ENCODE data around the gene ZBTB48. TPM values are rescaled to one million over a fixed set of nuclear protein-coding genes. Genes with fewer than 3 reads are reported as not detected.

ZBTB48 gene
- polyA plus RNA-seq, 1 donor, result 38.2 TPM

DNA sequence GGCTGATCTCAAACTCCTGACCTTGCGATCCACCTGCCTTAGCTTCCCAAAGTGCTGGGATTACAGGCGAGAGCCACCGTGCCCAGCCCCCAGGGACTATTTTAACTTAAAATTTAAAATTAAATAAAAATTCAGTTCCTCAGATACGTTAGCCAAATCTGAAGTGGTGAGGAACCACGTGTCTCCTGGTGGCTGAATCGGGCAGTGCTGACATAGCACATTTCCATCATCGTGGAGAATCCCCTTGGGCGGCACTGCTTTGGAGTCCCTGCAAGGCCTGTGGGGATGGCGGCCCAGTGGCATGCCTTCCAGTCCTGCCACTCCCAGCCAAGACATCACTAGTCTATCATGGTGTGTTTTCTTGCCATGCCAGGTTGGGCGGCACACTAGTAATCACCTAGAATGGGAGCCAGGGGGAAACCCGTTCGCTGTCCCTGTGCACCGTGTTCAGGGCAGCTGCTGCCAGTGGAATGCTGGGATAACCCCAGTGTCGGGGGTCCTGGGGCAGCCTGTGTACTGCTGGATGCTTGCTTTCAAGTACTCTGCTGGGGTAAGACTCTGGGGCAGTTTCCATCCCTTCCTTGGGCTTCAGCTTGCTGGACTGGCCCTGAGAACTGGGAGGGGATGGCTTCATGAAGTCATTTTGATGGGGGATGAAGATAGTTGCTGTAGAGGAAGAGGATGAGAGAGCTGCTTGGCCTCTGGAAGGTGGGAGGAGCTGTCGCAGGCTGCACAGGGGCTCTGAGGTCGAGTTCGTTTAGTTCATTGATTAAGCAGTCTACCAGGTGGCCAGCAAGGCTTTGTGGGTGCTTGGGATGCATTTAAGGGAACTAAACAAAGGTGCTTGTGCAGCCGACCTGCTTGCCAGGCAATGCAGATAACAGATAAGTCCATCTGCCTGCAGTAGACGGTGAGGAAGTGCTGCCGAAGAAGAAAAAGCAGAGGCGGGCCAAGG lies 4.6 kb downstream of the ZBTB48 start:
- no peaks in the 10 kb centered on the region for H3K9me3 ChIP-seq (ENCODE audit: control insufficient read depth, low read depth, low read length)
- H3K27ac ChIP-seq (ENCODE audit: low read length), result no peak overlapping the region
- peaks cover 34% of the 10 kb centered on the region for H3K36me3 ChIP-seq (ENCODE audit: control insufficient read depth, insufficient read depth, low read length)
- peaks cover 23% of the 10 kb centered on the region for H3K4me1 ChIP-seq (ENCODE audit: control insufficient read depth, insufficient read depth, low read length)
- 80% methylated on average over 2 of the region's 21 CpGs for WGBS (ENCODE audit: insufficient coverage, low lambda C conversion rate)
- H3K27me3 ChIP-seq (ENCODE audit: control insufficient read depth, insufficient read depth, low read length), result no peaks in the 10 kb centered on the region
- H3K4me3 ChIP-seq (ENCODE audit: low read length), result no peak overlapping the region
- no peak for DNase-seq

- H3K9me3 ChIP-seq (ENCODE audit: control insufficient read depth, low read depth, low read length), result no peaks in the 10 kb centered on the region
Measured at GRCh38 chr1:6585081-6585722, 5.4 kb downstream of the ZBTB48 start.

DNA sequence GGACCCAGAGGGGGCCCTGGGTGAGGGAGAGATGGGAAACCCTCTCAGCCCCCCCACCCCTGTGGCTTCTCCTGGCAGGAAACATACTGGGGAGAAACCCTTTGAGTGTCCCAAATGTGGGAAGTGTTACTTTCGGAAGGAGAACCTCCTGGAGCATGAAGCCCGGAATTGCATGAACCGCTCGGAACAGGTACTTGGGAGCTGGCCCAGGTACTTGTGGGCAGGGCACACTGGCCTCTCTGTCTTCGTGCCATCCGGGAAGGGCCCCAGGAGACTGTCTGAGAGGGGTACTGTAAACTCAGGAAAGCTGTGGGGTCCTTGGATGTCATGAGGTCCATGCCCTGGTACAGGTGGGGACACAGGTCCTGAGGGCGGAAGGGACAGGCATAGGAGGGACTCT lies 6.0 kb downstream of the ZBTB48 start:
- H3K27me3 ChIP-seq (ENCODE audit: control insufficient read depth, insufficient read depth, low read length), result no peaks in the 10 kb centered on the region
- H3K4me1 ChIP-seq (ENCODE audit: control insufficient read depth, insufficient read depth, low read length), result peaks cover 18% of the 10 kb centered on the region
- no peak for DNase-seq
- H3K4me3 ChIP-seq (ENCODE audit: low read length), result no peak overlapping the region
- H3K9me3 ChIP-seq (ENCODE audit: control insufficient read depth, low read depth, low read length), result no peaks in the 10 kb centered on the region
- WGBS (ENCODE audit: insufficient coverage, low lambda C conversion rate), result no CpG with 5 or more reads among the region's 7 CpGs
- H3K36me3 ChIP-seq (ENCODE audit: control insufficient read depth, insufficient read depth, low read length), result peaks cover 48% of the 10 kb centered on the region
- H3K27ac ChIP-seq (ENCODE audit: low read length), result no peak overlapping the region

More at GRCh38 chr1:6585081-6585722, 5.4 kb downstream of the ZBTB48 start:
- H3K36me3 ChIP-seq (ENCODE audit: control insufficient read depth, insufficient read depth, low read length), result peaks cover 42% of the 10 kb centered on the region
- H3K4me3 ChIP-seq (ENCODE audit: low read length), result no peak overlapping the region
- no peaks in the 10 kb centered on the region for H3K27me3 ChIP-seq (ENCODE audit: control insufficient read depth, insufficient read depth, low read length)
- no peak overlapping the region for H3K27ac ChIP-seq (ENCODE audit: low read length)
- no peak for DNase-seq
- H3K4me1 ChIP-seq (ENCODE audit: control insufficient read depth, insufficient read depth, low read length), result peaks cover 22% of the 10 kb centered on the region
- 100% methylated on average over 2 of the region's 12 CpGs for WGBS (ENCODE audit: insufficient coverage, low lambda C conversion rate)

- peaks cover 53% of the 10 kb centered on the region for H3K36me3 ChIP-seq (ENCODE audit: control insufficient read depth, insufficient read depth, low read length)
- H3K4me1 ChIP-seq (ENCODE audit: control insufficient read depth, insufficient read depth, low read length), result peaks cover 13% of the 10 kb centered on the region
- WGBS (ENCODE audit: insufficient coverage, low lambda C conversion rate), result no CpG with 5 or more reads among the region's 11 CpGs
- no peaks in the 10 kb centered on the region for H3K27me3 ChIP-seq (ENCODE audit: control insufficient read depth, insufficient read depth, low read length)
- no peak overlapping the region for H3K4me3 ChIP-seq (ENCODE audit: low read length)
- H3K9me3 ChIP-seq (ENCODE audit: control insufficient read depth, low read depth, low read length), result no peaks in the 10 kb centered on the region
- no peak for DNase-seq
- H3K27ac ChIP-seq (ENCODE audit: low read length), result no peak overlapping the region
Measured at GRCh38 chr1:6586404-6586816, 6.6 kb downstream of the ZBTB48 start.

GRCh38 chr1:6587261-6588005 lies 7.6 kb downstream of the ZBTB48 start:
- Histone ChIP-seq H3K4me1 (ENCODE audit: control insufficient read depth, insufficient read depth, low read length) (peaks cover 8% of the 10 kb centered on the region), H3K27me3 (ENCODE audit: control insufficient read depth, insufficient read depth, low read length) (no peaks in the 10 kb centered on the region), H3K27ac (ENCODE audit: low read length) (no peak overlapping the region), H3K36me3 (ENCODE audit: control insufficient read depth, insufficient read depth, low read length) (peaks cover 63% of the 10 kb centered on the region), H3K9me3 (ENCODE audit: control insufficient read depth, low read depth, low read length) (no peaks in the 10 kb centered on the region), H3K4me3 (ENCODE audit: low read length) (no peak overlapping the region)
- no peak for DNase-seq
- no CpG with 5 or more reads among the region's 13 CpGs for WGBS (ENCODE audit: insufficient coverage, low lambda C conversion rate)

DNA sequence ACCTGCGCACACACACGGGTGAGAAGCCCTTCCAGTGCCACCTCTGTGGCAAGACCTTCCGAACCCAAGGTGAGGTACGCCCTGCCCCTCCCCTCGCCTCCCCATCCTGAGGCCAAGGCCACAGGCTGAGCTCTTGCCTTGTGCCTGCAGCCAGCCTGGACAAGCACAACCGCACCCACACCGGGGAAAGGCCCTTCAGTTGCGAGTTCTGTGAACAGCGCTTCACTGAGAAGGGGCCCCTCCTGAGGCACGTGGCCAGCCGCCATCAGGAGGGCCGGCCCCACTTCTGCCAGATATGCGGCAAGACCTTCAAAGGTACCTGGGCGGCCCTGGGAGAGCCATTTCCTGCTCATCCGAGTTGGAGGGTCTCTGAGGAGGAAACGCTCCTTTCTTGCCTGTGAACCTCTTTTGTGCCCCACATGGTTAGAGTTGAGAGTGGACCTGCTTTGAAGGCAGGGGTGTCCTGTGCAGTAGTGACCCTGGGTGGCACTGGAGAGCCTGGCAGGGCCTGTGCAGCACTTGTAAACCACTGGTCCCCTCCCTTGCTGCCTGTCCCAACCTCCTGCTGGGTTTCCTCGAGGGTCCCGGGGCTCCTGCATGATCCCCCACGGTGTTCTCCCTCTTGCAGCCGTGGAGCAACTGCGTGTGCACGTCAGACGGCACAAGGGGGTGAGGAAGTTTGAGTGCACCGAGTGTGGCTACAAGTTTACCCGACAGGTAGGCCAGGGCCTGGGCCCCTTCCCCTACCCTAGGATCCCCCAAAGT lies 8.5 kb downstream of the ZBTB48 start:
- H3K4me3 ChIP-seq (ENCODE audit: low read length), result no peak overlapping the region
- H3K36me3 ChIP-seq (ENCODE audit: control insufficient read depth, insufficient read depth, low read length), result peaks cover 72% of the 10 kb centered on the region
- DNase-seq, result no peak
- H3K4me1 ChIP-seq (ENCODE audit: control insufficient read depth, insufficient read depth, low read length), result no peaks in the 10 kb centered on the region
- H3K27me3 ChIP-seq (ENCODE audit: control insufficient read depth, insufficient read depth, low read length), result no peaks in the 10 kb centered on the region
- WGBS (ENCODE audit: insufficient coverage, low lambda C conversion rate), result 87% methylated on average over 3 of the region's 25 CpGs
- H3K27ac ChIP-seq (ENCODE audit: low read length), result no peak overlapping the region
- H3K9me3 ChIP-seq (ENCODE audit: control insufficient read depth, low read depth, low read length), result no peaks in the 10 kb centered on the region

DNA sequence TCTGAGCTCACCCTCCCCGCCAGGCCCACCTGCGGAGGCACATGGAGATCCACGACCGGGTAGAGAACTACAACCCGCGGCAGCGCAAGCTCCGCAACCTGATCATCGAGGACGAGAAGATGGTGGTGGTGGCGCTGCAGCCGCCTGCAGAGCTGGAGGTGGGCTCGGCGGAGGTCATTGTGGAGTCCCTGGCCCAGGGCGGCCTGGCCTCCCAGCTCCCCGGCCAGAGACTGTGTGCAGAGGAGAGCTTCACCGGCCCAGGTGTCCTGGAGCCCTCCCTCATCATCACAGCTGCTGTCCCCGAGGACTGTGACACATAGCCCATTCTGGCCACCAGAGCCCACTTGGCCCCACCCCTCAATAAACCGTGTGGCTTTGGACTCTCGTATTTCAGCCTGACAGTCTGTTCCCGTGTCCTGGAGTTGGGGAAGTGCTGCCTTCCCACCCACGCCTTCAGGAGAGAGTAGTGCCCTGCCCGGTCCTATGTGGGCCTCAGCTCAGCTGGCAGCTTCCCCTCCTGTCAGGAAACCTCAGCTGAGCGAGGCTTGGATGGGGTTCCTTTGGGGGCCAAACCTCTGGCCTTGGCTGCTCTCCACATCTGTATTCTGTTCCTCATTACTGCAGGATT lies 9.2 kb downstream of the ZBTB48 start:
- Histone ChIP-seq H3K27ac (ENCODE audit: low read length) (no peak overlapping the region), H3K27me3 (ENCODE audit: control insufficient read depth, insufficient read depth, low read length) (no peaks in the 10 kb centered on the region), H3K9me3 (ENCODE audit: control insufficient read depth, low read depth, low read length) (no peaks in the 10 kb centered on the region), H3K4me1 (ENCODE audit: control insufficient read depth, insufficient read depth, low read length) (no peaks in the 10 kb centered on the region), H3K36me3 (ENCODE audit: control insufficient read depth, insufficient read depth, low read length) (peaks cover 79% of the 10 kb centered on the region), H3K4me3 (ENCODE audit: low read length) (no peak overlapping the region)
- no peak for DNase-seq
- no CpG with 5 or more reads among the region's 24 CpGs for WGBS (ENCODE audit: insufficient coverage, low lambda C conversion rate)

GRCh38 chr1:6590046-6590445 lies 10.3 kb downstream of the ZBTB48 start:
- no peaks in the 10 kb centered on the region for H3K9me3 ChIP-seq (ENCODE audit: control insufficient read depth, low read depth, low read length)
- peaks cover 83% of the 10 kb centered on the region for H3K36me3 ChIP-seq (ENCODE audit: control insufficient read depth, insufficient read depth, low read length)
- H3K27me3 ChIP-seq (ENCODE audit: control insufficient read depth, insufficient read depth, low read length), result no peaks in the 10 kb centered on the region
- no peak overlapping the region for H3K27ac ChIP-seq (ENCODE audit: low read length)
- H3K4me3 ChIP-seq (ENCODE audit: low read length), result no peak overlapping the region
- no peaks in the 10 kb centered on the region for H3K4me1 ChIP-seq (ENCODE audit: control insufficient read depth, insufficient read depth, low read length)
- no peak for DNase-seq
- WGBS (ENCODE audit: insufficient coverage, low lambda C conversion rate), result no CpG with 5 or more reads among the region's 7 CpGs

GRCh38 chr1:6591222-6591621 lies 11.4 kb downstream of the ZBTB48 start:
- Histone ChIP-seq H3K4me3 (ENCODE audit: low read length) (no peak overlapping the region), H3K27me3 (ENCODE audit: control insufficient read depth, insufficient read depth, low read length) (no peaks in the 10 kb centered on the region), H3K9me3 (ENCODE audit: control insufficient read depth, low read depth, low read length) (no peaks in the 10 kb centered on the region), H3K4me1 (ENCODE audit: control insufficient read depth, insufficient read depth, low read length) (no peaks in the 10 kb centered on the region), H3K36me3 (ENCODE audit: control insufficient read depth, insufficient read depth, low read length) (peaks cover 89% of the 10 kb centered on the region), H3K27ac (ENCODE audit: low read length) (no peak overlapping the region)
- no CpG with 5 or more reads among the region's 13 CpGs for WGBS (ENCODE audit: insufficient coverage, low lambda C conversion rate)
- no peak for DNase-seq
